Loucy (cell line): ENCODE results near the gene LRRC10B.

Experiments
- CTCF ChIP-seq: fragments of 200-600 bp; sonication (generic); conservative IDR thresholded peaks from 2 replicates; pipeline ENCODE4 v1.5.1; 2014; ENCODE audit warnings: mild to moderate bottlenecking, antibody characterized with exemption, low read length
- EZH2phosphoT487 ChIP-seq: fragments of 200-600 bp; IDR thresholded peaks from 2 replicates; pipeline ENCODE4 v1.6.1; 2018; ENCODE audit warnings: antibody characterized with exemption, mild to moderate bottlenecking, moderate library complexity, borderline replicate concordance

- TF ChIP-seq CTCF (no peak), EZH2phosphoT487 (no peak)
Measured at GRCh38 chr11:61473370-61474012, 35.1 kb upstream of the LRRC10B start.
